GM18868 (cell line): ENCODE data around the gene LRRC43.
"Not testable (repeated sequence)": the region's sequence is repeated elsewhere in the genome, so short reads cannot be mapped to it uniquely, and the experiment has no call there.

Experiments used
- ATAC-seq: cut with Tn5 transposase; IDR thresholded peaks from one replicate; pipeline ENCODE4 v1.9.1; 2021; ENCODE audit warnings: mild to moderate bottlenecking, moderate library complexity; ENCODE audit not compliant: unreplicated experiment

Gene LRRC43

GRCh38 chr12:122189626-122190475 lies 6.9 kb downstream of the LRRC43 start:
- no peak for ATAC-seq

DNA sequence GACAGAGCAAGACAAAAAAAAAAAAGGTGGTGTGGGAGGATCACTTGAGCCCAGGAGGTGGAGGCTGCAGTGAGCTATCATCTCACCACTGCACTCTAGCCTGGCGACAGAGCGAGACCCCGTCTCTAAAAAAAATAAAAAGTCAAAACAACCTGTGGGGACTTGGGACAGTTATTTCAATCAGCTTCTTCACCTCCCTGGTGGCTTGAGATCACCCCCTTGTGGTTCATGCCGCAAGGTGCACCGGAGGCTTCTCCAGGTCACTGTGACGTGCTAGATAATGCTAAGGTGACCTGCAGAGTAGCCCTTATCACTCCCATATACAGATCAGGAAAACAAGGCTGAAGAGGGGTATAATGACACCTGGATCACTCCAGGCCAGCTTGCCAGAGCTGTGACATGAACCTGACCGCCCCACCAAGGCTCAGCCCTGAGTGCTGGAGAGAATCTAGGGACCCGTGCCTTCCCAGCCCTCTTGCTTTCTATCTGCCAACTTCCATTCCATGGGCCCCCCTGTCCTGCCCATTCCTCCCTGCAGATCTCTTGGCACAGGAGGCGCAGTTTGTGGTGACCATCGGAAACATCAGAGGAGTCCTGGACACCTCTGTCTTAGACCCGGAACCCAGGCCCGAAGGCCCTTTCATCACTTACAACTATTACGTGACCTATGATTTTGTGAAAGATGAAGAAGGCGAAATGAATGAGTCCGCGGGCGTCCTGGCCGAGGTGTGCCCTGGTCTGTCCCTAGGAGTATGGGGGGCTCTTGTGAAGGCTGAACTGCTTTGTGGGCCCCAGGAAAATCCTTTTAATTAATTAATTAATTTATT lies 8.1 kb downstream of the LRRC43 start:
- ATAC-seq, result no peak

GRCh38 chr12:122192441-122192840 lies 9.5 kb downstream of the LRRC43 start:
- ATAC-seq, result no peak

DNA sequence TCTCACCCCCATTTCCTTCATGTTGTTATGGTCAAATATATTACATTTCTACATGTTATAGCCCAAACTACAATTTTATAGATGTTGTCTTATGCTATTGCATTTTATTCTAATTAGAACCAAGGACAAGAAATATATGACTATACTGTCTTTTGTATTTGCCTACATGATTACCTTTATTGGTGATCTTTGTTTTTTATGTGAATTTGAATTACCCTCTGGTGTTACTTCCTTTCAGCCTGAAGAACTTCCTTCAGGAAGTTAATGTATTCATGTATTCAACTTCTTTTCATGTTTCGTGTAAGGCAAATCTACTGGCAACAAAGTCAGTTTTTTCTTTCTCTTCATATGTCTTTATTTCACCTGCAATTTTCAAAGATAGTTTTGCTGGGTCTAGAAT lies 11.9 kb downstream of the LRRC43 start:
- ATAC-seq, result no peak

DNA sequence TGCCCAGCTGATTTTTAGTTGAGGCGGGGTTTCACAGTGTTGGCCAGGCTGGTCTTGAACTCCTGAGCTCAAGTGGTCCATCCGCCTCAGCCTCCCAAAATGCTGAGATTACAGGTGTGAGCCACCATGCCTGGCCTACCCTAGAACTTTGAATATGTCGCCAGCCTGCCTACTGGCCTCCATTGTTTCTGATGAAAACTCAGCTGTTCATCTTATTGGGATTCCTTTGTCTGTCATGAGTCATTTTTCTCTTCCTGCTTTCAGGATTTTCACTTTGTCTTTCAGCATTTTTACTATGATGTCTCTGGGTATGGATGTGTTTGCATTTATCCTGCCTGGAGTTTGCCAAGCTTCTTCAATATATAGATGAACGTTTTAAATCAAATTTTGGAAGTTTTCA lies 12.5 kb downstream of the LRRC43 start:
- no peak for ATAC-seq

DNA sequence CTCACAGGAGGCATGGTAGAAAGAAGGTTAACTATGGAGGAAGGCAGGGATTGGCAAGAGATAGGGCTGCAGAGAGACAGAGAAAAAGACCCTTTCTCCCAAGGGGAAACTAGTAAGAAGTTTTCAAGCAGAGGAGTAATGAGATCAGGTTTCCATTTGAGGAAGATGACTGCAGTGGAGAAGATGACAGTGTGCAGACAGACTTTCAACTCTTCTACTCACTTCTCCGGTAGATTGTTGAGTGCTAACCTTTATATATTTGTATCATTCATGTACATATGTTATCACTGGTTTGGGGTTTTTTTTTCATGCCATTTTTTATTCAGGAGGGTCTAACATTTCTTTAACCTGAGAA lies 14.7 kb downstream of the LRRC43 start:
- ATAC-seq, result no peak

- no peak for ATAC-seq
These were observed 16.8 kb downstream of the LRRC43 start for GRCh38 chr12:122199484-122200355.

GRCh38 chr12:122200541-122201175 lies 17.7 kb downstream of the LRRC43 start:
- ATAC-seq, result no peak

DNA sequence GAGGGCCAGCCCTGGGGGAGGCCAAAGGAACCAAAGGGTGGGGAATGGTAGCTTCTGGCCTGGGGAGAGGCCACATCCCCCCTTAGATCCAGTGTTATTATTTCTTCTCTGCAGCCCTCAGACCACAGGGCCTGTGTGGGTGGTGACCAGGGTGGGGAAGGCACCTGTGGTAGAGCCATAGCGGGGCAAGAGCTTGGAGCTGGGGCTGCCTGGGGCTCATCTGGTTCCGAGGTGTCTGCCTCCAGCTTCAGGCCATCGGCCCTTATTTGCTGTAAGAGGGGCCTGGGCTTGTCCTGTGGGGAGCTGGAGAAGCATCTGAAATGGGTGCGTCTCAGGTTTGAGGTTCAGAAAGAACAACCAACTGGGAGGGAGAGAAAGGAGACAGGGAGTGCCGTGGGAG lies 18.5 kb downstream of the LRRC43 start:
- ATAC-seq, result no peak

GRCh38 chr12:122202017-122202416 lies 19.1 kb downstream of the LRRC43 start:
- ATAC-seq, result no peak

- not testable (repeated sequence) for ATAC-seq
These were observed 19.9 kb downstream of the LRRC43 start for GRCh38 chr12:122202811-122203210.

GRCh38 chr12:122203301-122204166 lies 20.6 kb downstream of the LRRC43 start, which contains the start of gene B3GNT4:
TSS of gene B3GNT4 (plus strand) at chr12:122203709. CDS start at chr12:122204619, 910 bp downstream.
- no peak for ATAC-seq

DNA sequence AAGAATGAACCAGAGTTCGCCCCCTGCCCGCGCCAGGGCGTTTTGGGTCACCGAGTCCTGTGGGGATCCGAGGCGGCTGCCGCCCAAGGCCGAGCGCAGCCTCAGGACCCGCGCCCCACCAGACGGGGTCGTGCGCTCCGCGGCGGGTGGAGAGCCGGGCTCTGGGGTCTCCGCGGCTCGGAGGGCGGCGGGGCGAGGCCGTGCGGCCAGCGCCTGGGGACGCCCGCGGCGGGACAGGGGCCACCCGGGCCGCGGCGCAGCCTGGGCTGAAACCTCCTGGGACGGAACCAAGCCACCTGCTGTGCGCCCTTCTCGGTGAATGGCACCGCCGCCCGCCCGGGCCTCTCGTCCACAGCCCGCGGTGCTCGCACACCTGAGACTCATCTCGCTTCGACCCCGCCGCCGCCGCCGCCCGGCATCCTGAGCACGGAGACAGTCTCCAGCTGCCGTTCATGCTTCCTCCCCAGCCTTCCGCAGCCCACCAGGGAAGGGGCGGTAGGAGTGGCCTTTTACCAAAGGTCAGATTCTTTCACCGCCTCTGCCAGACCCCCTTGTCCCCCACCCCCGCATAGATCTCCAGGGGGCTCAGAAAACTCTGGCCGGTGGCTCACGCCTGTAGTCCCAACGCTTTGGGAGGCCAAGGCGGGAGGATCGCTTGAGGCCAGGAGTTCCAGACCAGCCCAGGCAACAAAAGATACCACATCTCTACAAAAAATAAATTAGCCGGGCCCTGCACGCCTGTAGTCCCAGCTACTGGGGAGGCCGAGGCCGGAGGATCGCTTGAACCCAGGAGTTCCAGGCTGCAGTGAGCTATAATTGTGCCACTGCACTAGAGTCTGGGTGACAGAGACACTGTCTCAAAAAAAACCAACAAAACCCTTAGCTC lies 21.5 kb downstream of the LRRC43 start:
- no peak for ATAC-seq

GRCh38 chr12:122205053-122205925 lies 22.4 kb downstream of the LRRC43 start:
- no peak for ATAC-seq

- ATAC-seq, result no peak
These were observed 23.4 kb downstream of the LRRC43 start for GRCh38 chr12:122206111-122206881.

GRCh38 chr12:122206976-122207375 lies 24.1 kb downstream of the LRRC43 start:
- ATAC-seq, result no peak

- ATAC-seq, result no peak
These were observed 24.5 kb downstream of the LRRC43 start for GRCh38 chr12:122207391-122207790.
